B cell (primary cell): ENCODE results near the gene CLDN20. TPM values are rescaled to one million over a fixed set of nuclear protein-coding genes. Genes with fewer than 3 reads are reported as not detected.
"Not testable (repeated sequence)": the region's sequence is repeated elsewhere in the genome, so short reads cannot be mapped to it uniquely, and the experiment has no call there.

Source experiments
- ATAC-seq: fragments of 200-7000 bp; cut with Tn5 transposase; one replicate; pipeline ENCODE4 v1.10.0; 2021; ENCODE audit warnings: low read depth, mild to moderate bottlenecking, moderate number of reproducible peaks, moderate library complexity
- CTCF ChIA-PET: fragments of 350-600 bp; sonication (Branson Sonifier 250); formaldehyde crosslinking; loops from one replicate; lab custom pipeline; 2021; ENCODE audit warnings: antibody characterized with exemption, inconsistent platforms; lab: Charles Lee
- POLR2A ChIA-PET: fragments of 350-600 bp; sonication (Branson Sonifier 250); formaldehyde crosslinking; loops from one replicate; lab custom pipeline; 2021; ENCODE audit warnings: antibody characterized with exemption; lab: Charles Lee
- DNase-seq: peaks from one replicate; pipeline ENCODE4 v3.0.0; 2013
- H2AFZ ChIP-seq: 2 replicates; pipeline ENCODE4 v1.6.1; 2012; ENCODE audit warnings: mild to moderate bottlenecking, low read depth, low read length; ENCODE audit not compliant: insufficient read depth, poor library complexity, severe bottlenecking
- H3K27ac ChIP-seq, 2 donors: 1 replicate in 1 of 2; 2 replicates in 1 of 2; pipeline ENCODE4 v1.5.1; 2012 to 2013; ENCODE audit warnings: low read length in 2 of 2, mild to moderate bottlenecking in 2 of 2, moderate library complexity in 1 of 2
- H3K27me3 ChIP-seq, 4 experiments: fragments of 200-600 bp in 1 of 4; sonication (generic) in 1 of 4; replicated peaks in 1 of 4; 1 replicate in 2 of 4; 2 replicates in 2 of 4; pipeline versions ENCODE4 v1.6.1 to v1.7.0; 2013 to 2016; ENCODE audit warnings: low read length in 3 of 4, mild to moderate bottlenecking in 2 of 4, mixed read lengths in 1 of 4, moderate library complexity in 1 of 4; ENCODE audit not compliant: insufficient read depth in 4 of 4, control insufficient read depth in 3 of 4; ENCODE audit errors: control extremely low read depth in 1 of 4
- H3K36me3 ChIP-seq, 2 experiments: replicated peaks in 1 of 2; 1 replicate in 1 of 2; 2 replicates in 1 of 2; pipeline versions ENCODE4 v1.6.1 to v1.7.1; 2013; ENCODE audit warnings: low read length in 1 of 2; ENCODE audit not compliant: insufficient read depth in 2 of 2, control insufficient read depth in 1 of 2; ENCODE audit errors: control extremely low read depth in 1 of 2, extremely low read depth in 1 of 2
- H3K4me1 ChIP-seq, 2 donors: fragments of 200-600 bp in 1 of 2; sonication (generic) in 1 of 2; 1 replicate in 1 of 2; 2 replicates in 1 of 2; pipeline versions ENCODE4 v1.5.1 to v1.6.1; 2013 to 2017; ENCODE audit warnings: low read length in 2 of 2; ENCODE audit not compliant: control insufficient read depth in 2 of 2, insufficient read depth in 2 of 2
- H3K4me2 ChIP-seq: replicated peaks from 2 replicates; pipeline ENCODE3; 2012; ENCODE audit warnings: mild to moderate bottlenecking, low read depth, low read length; ENCODE audit not compliant: poor library complexity, severe bottlenecking
- H3K4me3 ChIP-seq, 5 experiments: fragments of 200-600 bp in 1 of 5; sonication (generic) in 1 of 5; 1 replicate in 3 of 5; 2 replicates in 2 of 5; pipeline versions ENCODE4 v1.5.1 to v1.7.0; 2011 to 2016; ENCODE audit warnings: low read length in 4 of 5, mild to moderate bottlenecking in 4 of 5, low read depth in 2 of 5, control low read depth in 1 of 5, moderate library complexity in 1 of 5; ENCODE audit not compliant: insufficient read depth in 1 of 5; ENCODE audit errors: control extremely low read depth in 1 of 5, extremely low read depth in 1 of 5
- H3K79me2 ChIP-seq: fragments of 200-600 bp; sonication (generic); one replicate; pipeline ENCODE4 v1.6.0; 2016; ENCODE audit warnings: low read length; ENCODE audit not compliant: control insufficient read depth, insufficient read depth
- H3K9ac ChIP-seq: fragments of 200-600 bp; sonication (generic); 2 replicates; pipeline ENCODE4 v1.6.1; 2017; ENCODE audit warnings: mild to moderate bottlenecking, low read length, moderate library complexity
- H3K9me3 ChIP-seq, 3 donors: one replicate each; pipeline versions ENCODE4 v1.6.1 to v1.7.1; 2013; ENCODE audit warnings: low read length in 2 of 3; ENCODE audit not compliant: control insufficient read depth in 2 of 3, insufficient read depth in 1 of 3; ENCODE audit errors: control extremely low read depth in 1 of 3
- H4K20me1 ChIP-seq: 2 replicates; pipeline ENCODE4 v1.6.0; 2012; ENCODE audit warnings: mild to moderate bottlenecking, low read length; ENCODE audit not compliant: insufficient read depth, control insufficient read depth, poor library complexity, severe bottlenecking
- H3K27ac Mint-ChIP-seq: one replicate; pipeline ENCODE4 v1.8.0; 2021; ENCODE audit warnings: mixed read lengths
- H3K27me3 Mint-ChIP-seq: one replicate; pipeline ENCODE4 v1.8.0; 2021; ENCODE audit warnings: mixed read lengths
- H3K4me1 Mint-ChIP-seq: one replicate; pipeline ENCODE4 v1.8.0; 2021; ENCODE audit warnings: mixed read lengths
- H3K4me3 Mint-ChIP-seq: one replicate; pipeline ENCODE4 v1.8.0; 2021; ENCODE audit warnings: mixed read lengths
- H3K9me3 Mint-ChIP-seq: one replicate; pipeline ENCODE4 v1.8.0; 2022; ENCODE audit warnings: mixed read lengths; ENCODE audit not compliant: insufficient read depth
- WGBS: methylation state at CpG from one replicate; pipeline ENCODE4 v1.1.5; 2013; ENCODE audit warnings: missing lambda C conversion rate; ENCODE audit not compliant: insufficient coverage; 5-methylcytosine and 5-hydroxymethylcytosine counted together
- intact Hi-C: fragments of 100-400 bp; cut with micrococcal nuclease; formaldehyde crosslinking; loops from one replicate; pipeline ENCODE4 v1.10.0; 2022
- polyA plus RNA-seq: library from polyadenylated mRNA; depleted of rRNA; stranded (reverse); fragments of >200 nt; gene quantifications from 2 replicates; pipeline ENCODE4 v1.2.3, GENCODE V29; 2012
- total RNA-seq, 2 donors: library from RNA; stranded (reverse); fragments of 120-200 nt in 1 of 2; gene quantifications; 1 replicate in 1 of 2; 2 replicates in 1 of 2; pipeline versions ENCODE4 v1.2.3 to v1.2.4, GENCODE V29; 2013 to 2022
- TF ChIP-seq, protein P1 (sequence below): fragments of 200-600 bp; IDR thresholded peaks from one replicate; pipeline ENCODE4 v1.8.0; 2022; ENCODE audit warnings: antibody characterized with exemption, mild to moderate bottlenecking

CLDN20 gene
- total and polyA plus RNA-seq, 2 donors (not counting 1 experiment from before 2014, with no cell fraction given) = not detected

- CTCF ChIA-PET = no interaction called here
- no peaks in the 10 kb centered on the region for H3K4me1 ChIP-seq
- POLR2A ChIA-PET = no interaction called here
Measured at GRCh38 chr6:155216312-155217046, 47.3 kb upstream of the CLDN20 start.

DNA sequence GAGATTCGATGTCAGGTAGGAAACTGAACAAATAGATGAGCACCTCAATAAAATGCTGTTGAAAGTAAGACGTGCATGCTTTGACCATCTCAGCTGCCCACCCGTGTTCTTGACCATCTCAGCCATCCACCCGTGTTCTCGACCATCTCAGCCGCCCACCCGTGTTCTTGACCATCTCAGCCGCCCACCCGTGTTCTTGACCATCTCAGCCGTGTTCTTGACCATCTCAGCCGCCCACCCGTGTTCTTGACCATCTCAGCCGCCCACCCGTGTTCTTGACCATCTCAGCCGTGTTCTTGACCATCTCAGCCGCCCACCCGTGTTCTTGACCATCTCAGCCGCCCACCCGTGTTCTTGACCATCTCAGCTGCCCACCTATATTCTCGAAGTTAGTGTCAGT, 45.1 kb upstream of the CLDN20 start:
- ATAC-seq, H3K4me1 Mint-ChIP-seq, H3K9ac ChIP-seq, H3K27ac ChIP-seq, H3K36me3 ChIP-seq, H3K27me3 ChIP-seq, H3K9me3 Mint-ChIP-seq, H3K4me3 Mint-ChIP-seq, H3K4me2 ChIP-seq, DNase-seq, H3K4me3 ChIP-seq, H4K20me1 ChIP-seq, CTCF ChIA-PET, H3K9me3 ChIP-seq, H2AFZ ChIP-seq, H3K4me1 ChIP-seq, H3K27ac Mint-ChIP-seq, intact Hi-C loops, H3K79me2 ChIP-seq, POLR2A ChIA-PET, H3K27me3 Mint-ChIP-seq: not testable (repeated sequence)
- 84% methylated on average over 7 of the region's 20 CpGs for WGBS

More at GRCh38 chr6:155216312-155217046, 47.3 kb upstream of the CLDN20 start:
- WGBS = 77% methylated on average over 8 of the region's 11 CpGs
- no peak overlapping the region for H3K4me3 ChIP-seq
- no peak for DNase-seq
- Mint-ChIP-seq H3K27me3 (peaks cover 2% of the 10 kb centered on the region), H3K27ac (no peak overlapping the region), H3K4me3 (no peak overlapping the region), H3K4me1 (no peaks in the 10 kb centered on the region), H3K9me3 (no peaks in the 10 kb centered on the region)
- intact Hi-C loops = no loop called here
- no peak overlapping the region for H3K9ac ChIP-seq
- no peaks in the 10 kb centered on the region for H4K20me1 ChIP-seq
- TF ChIP-seq, protein P1, sequence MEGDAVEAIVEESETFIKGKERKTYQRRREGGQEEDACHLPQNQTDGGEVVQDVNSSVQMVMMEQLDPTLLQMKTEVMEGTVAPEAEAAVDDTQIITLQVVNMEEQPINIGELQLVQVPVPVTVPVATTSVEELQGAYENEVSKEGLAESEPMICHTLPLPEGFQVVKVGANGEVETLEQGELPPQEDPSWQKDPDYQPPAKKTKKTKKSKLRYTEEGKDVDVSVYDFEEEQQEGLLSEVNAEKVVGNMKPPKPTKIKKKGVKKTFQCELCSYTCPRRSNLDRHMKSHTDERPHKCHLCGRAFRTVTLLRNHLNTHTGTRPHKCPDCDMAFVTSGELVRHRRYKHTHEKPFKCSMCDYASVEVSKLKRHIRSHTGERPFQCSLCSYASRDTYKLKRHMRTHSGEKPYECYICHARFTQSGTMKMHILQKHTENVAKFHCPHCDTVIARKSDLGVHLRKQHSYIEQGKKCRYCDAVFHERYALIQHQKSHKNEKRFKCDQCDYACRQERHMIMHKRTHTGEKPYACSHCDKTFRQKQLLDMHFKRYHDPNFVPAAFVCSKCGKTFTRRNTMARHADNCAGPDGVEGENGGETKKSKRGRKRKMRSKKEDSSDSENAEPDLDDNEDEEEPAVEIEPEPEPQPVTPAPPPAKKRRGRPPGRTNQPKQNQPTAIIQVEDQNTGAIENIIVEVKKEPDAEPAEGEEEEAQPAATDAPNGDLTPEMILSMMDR = no peak
- no peaks in the 10 kb centered on the region for H3K9me3 ChIP-seq
- no peaks in the 10 kb centered on the region for H3K79me2 ChIP-seq
- no peaks in the 10 kb centered on the region for H3K36me3 ChIP-seq
- H3K4me2 ChIP-seq = no peak overlapping the region
- no peak for ATAC-seq
- no peak overlapping the region for H2AFZ ChIP-seq
- H3K27me3 ChIP-seq = no peaks in the 10 kb centered on the region
- no peak overlapping the region for H3K27ac ChIP-seq
